ENCODE data around the gene TAF6.
"Not testable (repeated sequence)": the region's sequence is repeated elsewhere in the genome, so short reads cannot be mapped to it uniquely, and the experiment has no call there.

The TAF6 gene

GRCh38 chr7:100152937-100153666 is 33.9 kb upstream of the TAF6 start:
- no peak overlapping the region for H3K27ac ChIP-seq (ENCODE audit: low read depth, low read length)
- peaks cover 5 to 60% (median 45%) of the 10 kb centered on the region in 5 donors for H3K4me1 ChIP-seq (ENCODE audit: control insufficient read depth in 5 of 5, insufficient read depth in 5 of 5, low read length in 5 of 5)
- peaks cover 0 to 41% (median 36%) of the 10 kb centered on the region in 5 donors for H3K36me3 ChIP-seq (ENCODE audit: control insufficient read depth in 5 of 5, insufficient read depth in 5 of 5, low read length in 5 of 5)
- H3K27me3 ChIP-seq (ENCODE audit: control insufficient read depth in 5 of 5, insufficient read depth in 4 of 5, low read length in 5 of 5), result no peaks in the 10 kb centered on the region
- no peak overlapping the region for H3K9ac ChIP-seq (ENCODE audit: low read length in 5 of 5)
- no peaks in the 10 kb centered on the region for H3K9me3 ChIP-seq (ENCODE audit: control insufficient read depth in 5 of 5, low read length in 5 of 5)
- no peak overlapping the region for H3K4me3 ChIP-seq (ENCODE audit: low read depth in 1 of 5, low read length in 5 of 5)

DNA sequence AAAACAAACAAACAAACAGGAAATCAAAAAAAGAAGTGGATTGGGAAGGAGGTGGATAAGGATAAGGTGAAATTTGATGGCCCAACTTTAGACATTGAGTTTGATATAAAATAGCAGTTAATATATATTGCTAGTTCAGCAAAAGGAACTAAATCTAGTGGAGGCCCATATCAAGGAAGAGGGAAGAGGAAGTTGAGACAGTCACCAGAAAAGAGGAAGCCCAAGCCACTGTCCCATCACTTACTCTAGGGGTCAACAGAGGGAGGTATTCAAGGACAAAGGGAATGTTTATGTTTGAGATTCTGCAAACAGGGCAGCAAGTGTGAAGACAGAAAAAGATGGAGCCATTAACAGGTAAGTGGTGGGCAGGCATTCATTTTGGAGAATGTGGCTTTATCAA is 33.2 kb upstream of the TAF6 start:
- H3K36me3 ChIP-seq (ENCODE audit: control insufficient read depth in 5 of 5, insufficient read depth in 5 of 5, low read length in 5 of 5), result peaks cover 0 to 41% (median 36%) of the 10 kb centered on the region in 5 donors

DNA sequence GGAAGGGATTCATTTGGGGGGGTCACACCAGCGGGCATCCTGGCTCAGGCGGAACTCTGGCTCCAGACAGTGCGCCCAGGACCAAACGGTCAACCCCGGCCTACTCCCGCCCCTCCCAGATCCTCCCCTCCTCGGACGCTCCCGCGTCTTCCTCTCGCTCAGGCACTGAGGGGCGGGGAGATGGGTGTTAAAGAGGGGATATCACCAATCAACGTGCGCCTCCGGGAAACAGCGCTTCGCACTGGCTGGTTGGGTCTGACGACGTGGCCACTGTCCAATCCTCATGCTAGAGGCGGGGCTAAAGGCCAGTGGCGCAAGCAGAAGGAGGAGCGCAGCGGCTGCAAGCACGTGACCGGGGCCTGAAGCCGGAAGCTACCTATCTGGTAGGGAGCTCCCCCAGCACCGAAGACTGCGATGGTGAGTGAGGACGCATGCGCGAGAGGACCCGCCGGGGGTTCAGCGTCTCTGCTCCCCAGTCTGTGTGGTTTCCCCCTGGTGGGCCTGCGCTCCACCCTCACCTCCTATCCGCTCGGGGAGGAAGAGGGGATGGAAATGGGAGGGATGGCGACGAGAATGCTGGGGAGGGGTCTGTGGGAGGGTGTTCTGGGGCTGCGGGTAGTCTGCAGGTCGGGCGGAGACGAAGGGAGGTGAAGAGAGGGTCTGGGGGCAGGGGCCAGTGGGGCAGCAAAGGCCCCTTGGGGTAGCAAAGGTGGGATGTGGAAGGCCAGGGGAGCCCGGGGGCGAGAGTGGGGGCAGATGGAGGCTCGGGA is 29.6 kb upstream of the TAF6 start, which contains the start of gene LAMTOR4:
LAMTOR4 (plus strand) TSS at position 360 of the 770 bp plus-strand sequence; CDS start at position 415, 55 bp downstream.
- Histone ChIP-seq H3K4me3 (ENCODE audit: low read depth in 1 of 5, low read length in 5 of 5) (peak within 1 kb of the TSS; percentile 89 to 99 (median 93)), H3K9me3 (ENCODE audit: control insufficient read depth in 5 of 5, low read length in 5 of 5) (no peaks in the 10 kb centered on the region), H3K27ac (ENCODE audit: low read depth, low read length) (peak within 1 kb of the TSS; percentile 86), H3K27me3 (ENCODE audit: control insufficient read depth in 5 of 5, insufficient read depth in 4 of 5, low read length in 5 of 5) (no peaks in the 10 kb centered on the region), H3K36me3 (ENCODE audit: control insufficient read depth in 5 of 5, insufficient read depth in 5 of 5, low read length in 5 of 5) (peaks cover 0 to 9% (median 8%) of the 10 kb centered on the region in 5 donors), H3K9ac (ENCODE audit: low read length in 5 of 5) (peak within 1 kb of the TSS; percentile 73 to 95 (median 92)), H3K4me1 (ENCODE audit: control insufficient read depth in 5 of 5, insufficient read depth in 5 of 5, low read length in 5 of 5) (peaks cover 2 to 30% (median 21%) of the 10 kb centered on the region in 5 donors)

More for the DNA sequence above, 33.2 kb upstream of the TAF6 start:
- Histone ChIP-seq H3K27me3 (ENCODE audit: control insufficient read depth in 5 of 5, insufficient read depth in 4 of 5, low read length in 5 of 5) (no peaks in the 10 kb centered on the region), H3K4me1 (ENCODE audit: control insufficient read depth in 5 of 5, insufficient read depth in 5 of 5, low read length in 5 of 5) (peaks cover 2 to 56% (median 41%) of the 10 kb centered on the region in 5 donors), H3K27ac (ENCODE audit: low read depth, low read length) (no peak overlapping the region), H3K4me3 (ENCODE audit: low read depth in 1 of 5, low read length in 5 of 5) (no peak overlapping the region), H3K9ac (ENCODE audit: low read length in 5 of 5) (no peak overlapping the region), H3K9me3 (ENCODE audit: control insufficient read depth in 5 of 5, low read length in 5 of 5) (no peaks in the 10 kb centered on the region)

DNA sequence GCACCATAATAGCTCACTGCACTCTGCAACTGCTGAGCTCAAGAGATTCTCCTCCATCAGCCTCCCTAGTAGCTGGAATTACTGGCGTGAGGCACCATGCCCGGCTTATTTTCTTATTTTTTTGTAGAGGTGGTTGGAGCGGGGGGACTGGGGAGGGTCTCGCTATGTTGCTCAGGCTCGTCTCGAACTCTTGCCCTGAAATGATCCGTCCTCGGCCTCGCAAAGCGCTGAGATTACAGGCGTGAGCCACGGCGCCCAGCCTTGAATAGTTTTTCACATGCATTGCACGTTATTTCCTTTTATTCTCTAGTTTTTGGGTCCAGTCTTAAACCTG is 29.0 kb upstream of the TAF6 start:
- peak overlapping the region; percentile 59 to 99 (median 93) for H3K4me3 ChIP-seq (ENCODE audit: low read depth in 1 of 5, low read length in 5 of 5)
- no peaks in the 10 kb centered on the region for H3K9me3 ChIP-seq (ENCODE audit: control insufficient read depth in 5 of 5, low read length in 5 of 5)
- H3K27me3 ChIP-seq (ENCODE audit: control insufficient read depth in 5 of 5, insufficient read depth in 4 of 5, low read length in 5 of 5), result no peaks in the 10 kb centered on the region
- peak overlapping the region; percentile 37 for H3K27ac ChIP-seq (ENCODE audit: low read depth, low read length)
- peaks cover 2 to 29% (median 20%) of the 10 kb centered on the region in 5 donors for H3K4me1 ChIP-seq (ENCODE audit: control insufficient read depth in 5 of 5, insufficient read depth in 5 of 5, low read length in 5 of 5)
- peaks cover 0 to 4% (median 2%) of the 10 kb centered on the region in 5 donors for H3K36me3 ChIP-seq (ENCODE audit: control insufficient read depth in 5 of 5, insufficient read depth in 5 of 5, low read length in 5 of 5)
- peak overlapping the region in 3 of 5 donors; percentile 59 to 72 (median 59) for H3K9ac ChIP-seq (ENCODE audit: low read length in 5 of 5)

GRCh38 chr7:100147278-100147677 is 28.1 kb upstream of the TAF6 start:
- Histone ChIP-seq H3K4me1 (ENCODE audit: control insufficient read depth in 5 of 5, insufficient read depth in 5 of 5, low read length in 5 of 5) (peaks cover 2 to 25% (median 20%) of the 10 kb centered on the region in 5 donors), H3K9me3 (ENCODE audit: control insufficient read depth in 5 of 5, low read length in 5 of 5) (no peaks in the 10 kb centered on the region), H3K27me3 (ENCODE audit: control insufficient read depth in 5 of 5, insufficient read depth in 4 of 5, low read length in 5 of 5) (peaks cover 0 to under 1% (median 0%) of the 10 kb centered on the region in 5 donors), H3K27ac (ENCODE audit: low read depth, low read length) (no peak overlapping the region), H3K9ac (ENCODE audit: low read length in 5 of 5) (no peak overlapping the region), H3K36me3 (ENCODE audit: control insufficient read depth in 5 of 5, insufficient read depth in 5 of 5, low read length in 5 of 5) (no peaks in the 10 kb centered on the region), H3K4me3 (ENCODE audit: low read depth in 1 of 5, low read length in 5 of 5) (no peak overlapping the region)

GRCh38 chr7:100146350-100146749 is 27.2 kb upstream of the TAF6 start:
- peaks cover 2 to 21% (median 20%) of the 10 kb centered on the region in 5 donors for H3K4me1 ChIP-seq (ENCODE audit: control insufficient read depth in 5 of 5, insufficient read depth in 5 of 5, low read length in 5 of 5)
- H3K27me3 ChIP-seq (ENCODE audit: control insufficient read depth in 5 of 5, insufficient read depth in 4 of 5, low read length in 5 of 5); H3K27ac ChIP-seq (ENCODE audit: low read depth, low read length); H3K36me3 ChIP-seq (ENCODE audit: control insufficient read depth in 5 of 5, insufficient read depth in 5 of 5, low read length in 5 of 5); H3K9me3 ChIP-seq (ENCODE audit: control insufficient read depth in 5 of 5, low read length in 5 of 5); H3K9ac ChIP-seq (ENCODE audit: low read length in 5 of 5); H3K4me3 ChIP-seq (ENCODE audit: low read depth in 1 of 5, low read length in 5 of 5): not testable (repeated sequence)

DNA sequence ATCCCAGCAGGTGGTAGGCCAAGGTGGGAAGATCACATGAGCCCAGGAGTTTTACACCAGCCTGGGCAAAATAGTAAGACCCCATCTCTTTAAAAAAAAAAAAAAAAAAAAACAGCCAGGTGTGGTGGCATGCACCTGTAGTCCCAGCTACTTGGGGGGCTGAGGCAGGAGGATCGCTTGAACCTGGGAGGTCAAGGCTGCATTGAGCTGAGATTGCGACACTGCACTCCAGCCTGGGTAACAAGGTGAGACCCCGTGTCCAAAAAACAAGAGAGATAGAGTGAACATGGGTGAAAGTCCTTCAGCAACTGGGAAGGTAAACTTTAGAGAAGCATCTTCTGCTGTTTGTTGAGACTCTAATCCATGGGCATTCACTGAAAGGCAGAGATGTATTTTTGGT is 23.3 kb upstream of the TAF6 start:
- H3K9ac ChIP-seq (ENCODE audit: low read length in 5 of 5), result no peak overlapping the region
- H3K9me3 ChIP-seq (ENCODE audit: control insufficient read depth in 5 of 5, low read length in 5 of 5), result no peaks in the 10 kb centered on the region
- H3K36me3 ChIP-seq (ENCODE audit: control insufficient read depth in 5 of 5, insufficient read depth in 5 of 5, low read length in 5 of 5), result no peaks in the 10 kb centered on the region
- no peak overlapping the region for H3K4me3 ChIP-seq (ENCODE audit: low read depth in 1 of 5, low read length in 5 of 5)
- H3K27me3 ChIP-seq (ENCODE audit: control insufficient read depth in 5 of 5, insufficient read depth in 4 of 5, low read length in 5 of 5), result peaks cover 0 to 5% (median 0%) of the 10 kb centered on the region in 5 donors
- no peak overlapping the region for H3K27ac ChIP-seq (ENCODE audit: low read depth, low read length)
- H3K4me1 ChIP-seq (ENCODE audit: control insufficient read depth in 5 of 5, insufficient read depth in 5 of 5, low read length in 5 of 5), result no peaks in the 10 kb centered on the region

GRCh38 chr7:100141555-100141949 is 22.4 kb upstream of the TAF6 start:
- Histone ChIP-seq H3K27me3 (ENCODE audit: control insufficient read depth in 5 of 5, insufficient read depth in 4 of 5, low read length in 5 of 5) (peaks cover 0 to 5% (median 0%) of the 10 kb centered on the region in 5 donors), H3K9ac (ENCODE audit: low read length in 5 of 5) (no peak overlapping the region), H3K36me3 (ENCODE audit: control insufficient read depth in 5 of 5, insufficient read depth in 5 of 5, low read length in 5 of 5) (no peaks in the 10 kb centered on the region), H3K4me3 (ENCODE audit: low read depth in 1 of 5, low read length in 5 of 5) (no peak overlapping the region), H3K9me3 (ENCODE audit: control insufficient read depth in 5 of 5, low read length in 5 of 5) (no peaks in the 10 kb centered on the region), H3K27ac (ENCODE audit: low read depth, low read length) (no peak overlapping the region), H3K4me1 (ENCODE audit: control insufficient read depth in 5 of 5, insufficient read depth in 5 of 5, low read length in 5 of 5) (no peaks in the 10 kb centered on the region)

GRCh38 chr7:100137851-100138760 is 18.9 kb upstream of the TAF6 start:
- Histone ChIP-seq H3K9me3 (ENCODE audit: control insufficient read depth in 5 of 5, low read length in 5 of 5) (no peaks in the 10 kb centered on the region), H3K4me3 (ENCODE audit: low read depth in 1 of 5, low read length in 5 of 5) (no peak overlapping the region), H3K36me3 (ENCODE audit: control insufficient read depth in 5 of 5, insufficient read depth in 5 of 5, low read length in 5 of 5) (no peaks in the 10 kb centered on the region), H3K4me1 (ENCODE audit: control insufficient read depth in 5 of 5, insufficient read depth in 5 of 5, low read length in 5 of 5) (no peaks in the 10 kb centered on the region), H3K27me3 (ENCODE audit: control insufficient read depth in 5 of 5, insufficient read depth in 4 of 5, low read length in 5 of 5) (peaks cover 0 to 5% (median 2%) of the 10 kb centered on the region in 5 donors), H3K9ac (ENCODE audit: low read length in 5 of 5) (no peak overlapping the region), H3K27ac (ENCODE audit: low read depth, low read length) (no peak overlapping the region)

Measured in subcutaneous abdominal adipose tissue (tissue), 5 donors.